SK-N-MC (cell line): ENCODE measurements around the gene C6orf52.

Experiments
- EZH2 ChIP-seq: fragments of 200-600 bp; sonication (generic); IDR thresholded peaks from one replicate; pipeline ENCODE4 v1.6.1; 2017; ENCODE audit warnings: antibody characterized with exemption
- POLR2AphosphoS5 ChIP-seq: IDR thresholded peaks from 2 replicates; pipeline ENCODE4 v1.6.1; 2012; ENCODE audit warnings: mild to moderate bottlenecking, low read depth, low read length, borderline replicate concordance

GRCh38 chr6:10684618-10685017 lies 9.8 kb downstream of the C6orf52 start:
- TF ChIP-seq EZH2 (no peak), POLR2AphosphoS5 (no peak)
